ENCODE measurements around the gene INHBC.

INHBC gene

GRCh38 chr12:57498132-57498502, 63.5 kb downstream of the INHBC start:
- DNase-seq (ENCODE audit: low read depth), result no peak
- no peak overlapping the region for H3K4me3 ChIP-seq (ENCODE audit: control insufficient read depth, low read depth, low read length)
- no peak for TF ChIP-seq CTCF (IDR thresholded peaks at IDR 0.05; ENCODE audit: control insufficient read depth, insufficient read depth, low read depth, low read length, missing control alignments)

- no peak overlapping the region for H3K4me3 ChIP-seq (ENCODE audit: control insufficient read depth, low read depth, low read length)
- DNase-seq (ENCODE audit: low read depth), result no peak
- no peak for TF ChIP-seq CTCF (IDR thresholded peaks at IDR 0.05; ENCODE audit: control insufficient read depth, insufficient read depth, low read depth, low read length, missing control alignments)
Observed at GRCh38 chr12:57498571-57498970, 64.0 kb downstream of the INHBC start.

GRCh38 chr12:57500213-57500612, 65.6 kb downstream of the INHBC start:
- DNase-seq (ENCODE audit: low read depth), result no peak
- TF ChIP-seq CTCF (IDR thresholded peaks at IDR 0.05; ENCODE audit: control insufficient read depth, insufficient read depth, low read depth, low read length, missing control alignments), result no peak
- H3K4me3 ChIP-seq (ENCODE audit: control insufficient read depth, low read depth, low read length), result no peak overlapping the region

Measured in AG09309 (cell line).